NOMO-1 treated with dmso at 0.1 percent for 144 hours (cell line): ENCODE results near the gene LSAMP.

ENCODE experiments used
- DNase-seq: peaks from one replicate; lab custom pipeline; 2025; ENCODE audit not compliant: unreplicated experiment; lab: John Stamatoyannopoulos, UW

LSAMP gene

GRCh38 chr3:116433552-116433951 is 11.7 kb downstream of the LSAMP start:
- no peak for DNase-seq

- DNase-seq: no peak
These were observed 12.5 kb downstream of the LSAMP start for GRCh38 chr3:116432795-116433194.

- DNase-seq: no peak
These were observed 15.6 kb downstream of the LSAMP start for GRCh38 chr3:116429479-116430269.

GRCh38 chr3:116426036-116426435 is 19.3 kb downstream of the LSAMP start:
- DNase-seq: no peak

- DNase-seq: no peak
These were observed 20.2 kb downstream of the LSAMP start for GRCh38 chr3:116425126-116425525.

GRCh38 chr3:116423945-116424344 is 21.3 kb downstream of the LSAMP start:
- DNase-seq: no peak

GRCh38 chr3:116423374-116423773 is 21.9 kb downstream of the LSAMP start:
- no peak for DNase-seq

- DNase-seq: no peak
These were observed 28.1 kb downstream of the LSAMP start for GRCh38 chr3:116417151-116417550.

- DNase-seq: no peak
These were observed 32.0 kb downstream of the LSAMP start for GRCh38 chr3:116413319-116413718.

- no peak for DNase-seq
These were observed 36.8 kb downstream of the LSAMP start for GRCh38 chr3:116408473-116408872.

GRCh38 chr3:116405231-116405630 is 40.1 kb downstream of the LSAMP start:
- no peak for DNase-seq

GRCh38 chr3:116399701-116400226 is 45.5 kb downstream of the LSAMP start:
- DNase-seq: no peak

- DNase-seq: no peak
These were observed 50.9 kb downstream of the LSAMP start for GRCh38 chr3:116394365-116394764.

- DNase-seq: no peak
These were observed 52.1 kb downstream of the LSAMP start for GRCh38 chr3:116393199-116393598.

- DNase-seq: no peak
These were observed 53.0 kb downstream of the LSAMP start for GRCh38 chr3:116392291-116392690.

GRCh38 chr3:116391296-116392201 is 53.7 kb downstream of the LSAMP start:
- DNase-seq: no peak

GRCh38 chr3:116390318-116390717 is 55.0 kb downstream of the LSAMP start:
- DNase-seq: no peak

- no peak for DNase-seq
These were observed 56.4 kb downstream of the LSAMP start for GRCh38 chr3:116388867-116389385.

- DNase-seq: no peak
These were observed 59.1 kb downstream of the LSAMP start for GRCh38 chr3:116386168-116386567.

GRCh38 chr3:116384717-116385116 is 60.6 kb downstream of the LSAMP start:
- DNase-seq: no peak

- no peak for DNase-seq
These were observed 67.2 kb downstream of the LSAMP start for GRCh38 chr3:116378077-116378476.

GRCh38 chr3:116374901-116375300 is 70.4 kb downstream of the LSAMP start:
- no peak for DNase-seq
